B cell (primary cell): ENCODE measurements around the gene ATRIP. TPM values are rescaled to one million over a fixed set of nuclear protein-coding genes. Genes with fewer than 3 reads are reported as not detected.

Source experiments
- ATAC-seq: fragments of 200-7000 bp; cut with Tn5 transposase; one replicate; pipeline ENCODE4 v1.10.0; 2021; ENCODE audit warnings: low read depth, mild to moderate bottlenecking, moderate number of reproducible peaks, moderate library complexity
- CTCF ChIA-PET: fragments of 350-600 bp; sonication (Branson Sonifier 250); formaldehyde crosslinking; loops from one replicate; lab custom pipeline; 2021; ENCODE audit warnings: antibody characterized with exemption, inconsistent platforms; lab: Charles Lee
- POLR2A ChIA-PET: fragments of 350-600 bp; sonication (Branson Sonifier 250); formaldehyde crosslinking; loops from one replicate; lab custom pipeline; 2021; ENCODE audit warnings: antibody characterized with exemption; lab: Charles Lee
- DNase-seq: peaks from one replicate; pipeline ENCODE4 v3.0.0; 2013
- H2AFZ ChIP-seq: 2 replicates; pipeline ENCODE4 v1.6.1; 2012; ENCODE audit warnings: mild to moderate bottlenecking, low read depth, low read length; ENCODE audit not compliant: insufficient read depth, poor library complexity, severe bottlenecking
- H3K27ac ChIP-seq, 2 donors: 1 replicate in 1 of 2; 2 replicates in 1 of 2; pipeline ENCODE4 v1.5.1; 2012 to 2013; ENCODE audit warnings: low read length in 2 of 2, mild to moderate bottlenecking in 2 of 2, moderate library complexity in 1 of 2
- H3K27me3 ChIP-seq, 4 experiments: fragments of 200-600 bp in 1 of 4; sonication (generic) in 1 of 4; replicated peaks in 1 of 4; 1 replicate in 2 of 4; 2 replicates in 2 of 4; pipeline versions ENCODE4 v1.6.1 to v1.7.0; 2013 to 2016; ENCODE audit warnings: low read length in 3 of 4, mild to moderate bottlenecking in 2 of 4, mixed read lengths in 1 of 4, moderate library complexity in 1 of 4; ENCODE audit not compliant: insufficient read depth in 4 of 4, control insufficient read depth in 3 of 4; ENCODE audit errors: control extremely low read depth in 1 of 4
- H3K36me3 ChIP-seq, 2 experiments: replicated peaks in 1 of 2; 1 replicate in 1 of 2; 2 replicates in 1 of 2; pipeline versions ENCODE4 v1.6.1 to v1.7.1; 2013; ENCODE audit warnings: low read length in 1 of 2; ENCODE audit not compliant: insufficient read depth in 2 of 2, control insufficient read depth in 1 of 2; ENCODE audit errors: control extremely low read depth in 1 of 2, extremely low read depth in 1 of 2
- H3K4me1 ChIP-seq, 2 donors: fragments of 200-600 bp in 1 of 2; sonication (generic) in 1 of 2; 1 replicate in 1 of 2; 2 replicates in 1 of 2; pipeline versions ENCODE4 v1.5.1 to v1.6.1; 2013 to 2017; ENCODE audit warnings: low read length in 2 of 2; ENCODE audit not compliant: control insufficient read depth in 2 of 2, insufficient read depth in 2 of 2
- H3K4me2 ChIP-seq: replicated peaks from 2 replicates; pipeline ENCODE3; 2012; ENCODE audit warnings: mild to moderate bottlenecking, low read depth, low read length; ENCODE audit not compliant: poor library complexity, severe bottlenecking
- H3K4me3 ChIP-seq, 5 experiments: fragments of 200-600 bp in 1 of 5; sonication (generic) in 1 of 5; 1 replicate in 3 of 5; 2 replicates in 2 of 5; pipeline versions ENCODE4 v1.5.1 to v1.7.0; 2011 to 2016; ENCODE audit warnings: low read length in 4 of 5, mild to moderate bottlenecking in 4 of 5, low read depth in 2 of 5, control low read depth in 1 of 5, moderate library complexity in 1 of 5; ENCODE audit not compliant: insufficient read depth in 1 of 5; ENCODE audit errors: control extremely low read depth in 1 of 5, extremely low read depth in 1 of 5
- H3K79me2 ChIP-seq: fragments of 200-600 bp; sonication (generic); one replicate; pipeline ENCODE4 v1.6.0; 2016; ENCODE audit warnings: low read length; ENCODE audit not compliant: control insufficient read depth, insufficient read depth
- H3K9ac ChIP-seq: fragments of 200-600 bp; sonication (generic); 2 replicates; pipeline ENCODE4 v1.6.1; 2017; ENCODE audit warnings: mild to moderate bottlenecking, low read length, moderate library complexity
- H3K9me3 ChIP-seq, 3 donors: one replicate each; pipeline versions ENCODE4 v1.6.1 to v1.7.1; 2013; ENCODE audit warnings: low read length in 2 of 3; ENCODE audit not compliant: control insufficient read depth in 2 of 3, insufficient read depth in 1 of 3; ENCODE audit errors: control extremely low read depth in 1 of 3
- H4K20me1 ChIP-seq: 2 replicates; pipeline ENCODE4 v1.6.0; 2012; ENCODE audit warnings: mild to moderate bottlenecking, low read length; ENCODE audit not compliant: insufficient read depth, control insufficient read depth, poor library complexity, severe bottlenecking
- H3K27ac Mint-ChIP-seq: one replicate; pipeline ENCODE4 v1.8.0; 2021; ENCODE audit warnings: mixed read lengths
- H3K27me3 Mint-ChIP-seq: one replicate; pipeline ENCODE4 v1.8.0; 2021; ENCODE audit warnings: mixed read lengths
- H3K4me1 Mint-ChIP-seq: one replicate; pipeline ENCODE4 v1.8.0; 2021; ENCODE audit warnings: mixed read lengths
- H3K4me3 Mint-ChIP-seq: one replicate; pipeline ENCODE4 v1.8.0; 2021; ENCODE audit warnings: mixed read lengths
- H3K9me3 Mint-ChIP-seq: one replicate; pipeline ENCODE4 v1.8.0; 2022; ENCODE audit warnings: mixed read lengths; ENCODE audit not compliant: insufficient read depth
- CTCF ChIP-seq: fragments of 200-600 bp; IDR thresholded peaks from one replicate; pipeline ENCODE4 v1.8.0; 2022; ENCODE audit warnings: antibody characterized with exemption, mild to moderate bottlenecking
- EZH2 ChIP-seq: IDR thresholded peaks from 2 replicates; pipeline ENCODE4 v1.6.1; 2012; ENCODE audit warnings: borderline replicate concordance, low read depth, mild to moderate bottlenecking, moderate library complexity, low read length; ENCODE audit not compliant: insufficient read depth, poor library complexity, severe bottlenecking
- WGBS: methylation state at CpG from one replicate; pipeline ENCODE4 v1.1.5; 2013; ENCODE audit warnings: missing lambda C conversion rate; ENCODE audit not compliant: insufficient coverage; 5-methylcytosine and 5-hydroxymethylcytosine counted together
- intact Hi-C: fragments of 100-400 bp; cut with micrococcal nuclease; formaldehyde crosslinking; loops from one replicate; pipeline ENCODE4 v1.10.0; 2022
- polyA plus RNA-seq: library from polyadenylated mRNA; depleted of rRNA; stranded (reverse); fragments of >200 nt; gene quantifications from 2 replicates; pipeline ENCODE4 v1.2.3, GENCODE V29; 2012
- total RNA-seq, 2 donors: library from RNA; stranded (reverse); fragments of 120-200 nt in 1 of 2; gene quantifications; 1 replicate in 1 of 2; 2 replicates in 1 of 2; pipeline versions ENCODE4 v1.2.3 to v1.2.4, GENCODE V29; 2013 to 2022

ATRIP gene
- total and polyA plus RNA-seq, 2 donors (not counting 1 experiment from before 2014, with no cell fraction given), result 10.5 to 11.6 TPM

GRCh38 chr3:48465237-48465530 is 18.6 kb downstream of the ATRIP start:
- ChIA-PET POLR2A (interaction anchor here (0.6 to 2.6 kb wide), 2 partner anchors 35 to 42 kb away, joined by 9 to 20 read pairs; no protein-coding TSS in a partner anchor), CTCF (interaction anchor here (1.1 to 17.7 kb wide), 7 partner anchors 19 to 93 kb away, joined by 3 to 240 read pairs (median 9); partner anchors contain the start of genes ATRIP and SHISA5)
- TF ChIP-seq EZH2, result no peak
- no peak for TF ChIP-seq CTCF
- Histone ChIP-seq H3K27me3 (no peaks in the 10 kb centered on the region), H3K36me3 (peaks cover 2 to 46% of the 10 kb centered on the region in 2 experiments), H2AFZ (peak overlapping the region; percentile 82), H3K9me3 (no peaks in the 10 kb centered on the region), H4K20me1 (peaks cover 35% of the 10 kb centered on the region), H3K9ac (no peak overlapping the region), H3K27ac (peak overlapping the region; percentile 96 to 99), H3K4me2 (peak overlapping the region; percentile 95), H3K79me2 (peaks cover 52% of the 10 kb centered on the region), H3K4me1 (peaks cover 44 to 47% of the 10 kb centered on the region in 2 donors), H3K4me3 (no peak overlapping the region)
- no peak for ATAC-seq
- Mint-ChIP-seq H3K9me3 (no peaks in the 10 kb centered on the region), H3K27ac (peak overlapping the region; percentile 94), H3K27me3 (no peaks in the 10 kb centered on the region), H3K4me3 (peak overlapping the region; percentile 94), H3K4me1 (peaks cover 48% of the 10 kb centered on the region)
- 74% methylated on average over 7 of the region's 7 CpGs for WGBS
- intact Hi-C loops, result loop anchor here (1.0 to 10.0 kb wide), 3 partner anchors 8 to 220 kb away; partner anchors contain the start of gene NCKIPSD
- DNase-seq, result no peak
